ENCODE results near the gene CYRIA.

The CYRIA gene

DNA sequence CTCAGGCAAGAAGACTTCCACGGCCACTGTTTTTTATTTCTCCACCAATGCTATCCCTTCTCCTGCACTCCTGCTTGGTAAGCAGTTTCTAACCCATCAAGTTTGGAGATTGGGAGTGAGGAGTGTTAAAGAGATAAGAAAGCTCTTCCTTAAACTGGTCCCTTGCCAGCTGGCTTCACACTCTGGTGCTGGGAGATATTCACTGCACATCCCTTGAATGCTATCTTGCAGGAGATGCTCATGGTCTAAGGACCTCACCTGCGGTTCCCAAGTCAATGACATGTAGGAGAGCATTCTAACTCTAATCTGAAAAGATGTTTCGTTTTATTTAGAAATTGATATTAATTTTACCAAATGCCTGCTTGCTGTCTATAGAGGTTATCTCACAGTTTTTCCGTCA is 28.2 kb upstream of the CYRIA start:
- FAIRE-seq (no peak), DNase-seq (ENCODE audit: insufficient read length, low spot score) (no peak)
- no peak for TF ChIP-seq CTCF (IDR thresholded peaks at IDR 0.05; ENCODE audit: insufficient read depth, missing control alignments)

DNA sequence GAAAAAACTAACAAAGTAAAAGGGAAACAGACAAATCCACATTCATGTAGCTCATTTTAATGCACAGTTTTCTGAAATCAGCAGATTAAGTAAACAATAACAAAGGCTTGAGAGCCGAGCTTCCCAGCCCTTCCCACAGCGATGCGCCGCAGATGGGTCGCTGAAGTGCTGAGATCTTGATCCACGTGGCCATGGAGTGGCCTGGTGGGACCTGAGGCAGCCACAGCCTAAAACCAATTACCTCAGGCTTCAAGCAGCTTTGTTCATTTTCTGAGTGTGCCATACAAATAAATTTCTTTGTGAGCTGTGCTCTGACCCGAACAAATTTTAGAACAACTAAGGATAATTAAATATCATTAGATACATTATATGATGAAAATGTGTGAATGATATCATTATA is 25.6 kb upstream of the CYRIA start:
- no peak for FAIRE-seq
- no peak for DNase-seq (ENCODE audit: insufficient read length, low spot score)
- TF ChIP-seq CTCF (IDR thresholded peaks at IDR 0.05; ENCODE audit: insufficient read depth, missing control alignments): no peak

DNA sequence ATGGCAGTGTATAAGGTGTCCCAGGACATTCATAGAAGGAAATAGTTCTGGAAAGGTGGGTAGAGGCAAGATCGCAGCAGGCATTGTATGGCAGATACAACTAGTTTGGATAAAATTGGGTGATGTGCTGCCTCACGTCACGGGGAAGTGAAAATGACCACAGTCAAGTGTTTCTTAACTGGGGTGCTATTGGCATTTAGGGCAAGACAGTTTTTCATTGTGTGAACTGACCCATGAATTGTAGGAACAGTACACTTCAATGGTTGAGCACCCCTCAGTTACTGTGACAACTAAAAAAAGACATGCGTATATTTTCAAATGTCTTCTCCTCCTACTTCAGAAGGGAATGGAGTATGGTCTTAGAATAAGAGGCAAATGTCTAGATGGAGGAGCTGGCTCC is 22.3 kb upstream of the CYRIA start:
- no peak for FAIRE-seq
- TF ChIP-seq CTCF (IDR thresholded peaks at IDR 0.05; ENCODE audit: insufficient read depth, missing control alignments): no peak
- no peak for DNase-seq (ENCODE audit: insufficient read length, low spot score)

DNA sequence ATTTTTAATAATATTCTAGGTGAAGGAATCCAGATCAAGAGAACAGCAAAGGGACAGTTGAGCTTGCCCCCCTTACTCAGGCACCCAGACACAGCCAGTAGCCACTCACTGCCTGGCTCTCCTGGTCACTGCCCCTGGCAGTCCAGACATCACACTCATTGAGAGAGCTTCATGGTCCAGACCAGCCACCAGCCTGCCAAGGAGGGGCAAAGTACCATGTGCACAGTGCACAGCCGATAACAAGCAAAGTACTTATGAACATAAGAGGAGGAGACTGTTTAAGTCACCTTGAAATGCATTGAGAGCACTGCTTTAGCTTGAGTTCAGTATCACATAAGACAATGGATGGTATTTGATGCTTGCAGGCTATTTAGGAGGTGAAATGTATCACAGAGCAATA is 21.6 kb upstream of the CYRIA start:
- no peak for TF ChIP-seq CTCF (IDR thresholded peaks at IDR 0.05; ENCODE audit: insufficient read depth, missing control alignments)
- FAIRE-seq (no peak), DNase-seq (ENCODE audit: insufficient read length, low spot score) (no peak)

- no peak for DNase-seq (ENCODE audit: insufficient read length, low spot score)
- FAIRE-seq: no peak
- no peak for TF ChIP-seq CTCF (IDR thresholded peaks at IDR 0.05; ENCODE audit: insufficient read depth, missing control alignments)
Measured at GRCh38 chr2:16686641-16687040, 21.0 kb upstream of the CYRIA start.

- no peak for FAIRE-seq
- no peak for TF ChIP-seq CTCF (IDR thresholded peaks at IDR 0.05; ENCODE audit: insufficient read depth, missing control alignments)
Measured at GRCh38 chr2:16685340-16685715, 19.7 kb upstream of the CYRIA start.

DNA sequence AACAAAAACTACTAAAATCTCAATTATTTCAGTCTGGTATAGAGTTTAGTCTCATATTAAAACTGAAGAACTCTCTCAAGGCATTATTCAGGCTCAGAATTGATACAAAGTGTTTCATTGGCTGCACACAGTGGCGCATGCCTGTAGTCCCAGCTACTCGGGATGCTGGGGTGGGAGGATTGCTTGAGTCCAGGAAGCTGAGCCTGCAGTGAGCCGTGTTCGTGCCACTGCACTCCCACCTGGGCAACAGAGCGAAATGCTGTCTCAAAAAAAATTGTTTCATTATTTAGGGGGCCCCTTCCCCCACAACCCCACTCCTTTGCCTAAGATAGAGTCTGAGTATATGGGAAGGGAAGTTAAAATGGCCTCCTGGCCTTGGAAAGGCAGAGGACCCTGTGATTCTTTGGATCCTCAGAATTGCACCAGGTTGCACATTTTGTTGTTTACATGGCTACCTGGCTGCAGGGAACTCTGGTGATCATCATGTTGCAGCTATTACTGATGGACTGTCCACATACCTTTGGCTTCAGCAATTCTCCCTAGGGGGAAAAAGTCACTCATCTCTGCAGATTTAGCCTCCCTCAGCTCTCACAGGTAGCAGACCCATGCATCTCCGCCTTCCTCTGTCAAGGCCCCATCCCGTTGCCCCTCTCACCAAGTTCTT is 19.2 kb upstream of the CYRIA start:
- no peak for TF ChIP-seq CTCF (IDR thresholded peaks at IDR 0.05; ENCODE audit: insufficient read depth, missing control alignments)

More at GRCh38 chr2:16685340-16685715, 19.7 kb upstream of the CYRIA start:
- DNase-seq (ENCODE audit: insufficient read length, low spot score): no peak

More for the DNA sequence above, 19.2 kb upstream of the CYRIA start:
- DNase-seq (ENCODE audit: insufficient read length, low spot score): no peak
- FAIRE-seq: no peak
